ENCODE results near the gene SUPT5H.
"Not testable (repeated sequence)": the region's sequence is repeated elsewhere in the genome, so short reads cannot be mapped to it uniquely, and the experiment has no call there.

The SUPT5H gene

DNA sequence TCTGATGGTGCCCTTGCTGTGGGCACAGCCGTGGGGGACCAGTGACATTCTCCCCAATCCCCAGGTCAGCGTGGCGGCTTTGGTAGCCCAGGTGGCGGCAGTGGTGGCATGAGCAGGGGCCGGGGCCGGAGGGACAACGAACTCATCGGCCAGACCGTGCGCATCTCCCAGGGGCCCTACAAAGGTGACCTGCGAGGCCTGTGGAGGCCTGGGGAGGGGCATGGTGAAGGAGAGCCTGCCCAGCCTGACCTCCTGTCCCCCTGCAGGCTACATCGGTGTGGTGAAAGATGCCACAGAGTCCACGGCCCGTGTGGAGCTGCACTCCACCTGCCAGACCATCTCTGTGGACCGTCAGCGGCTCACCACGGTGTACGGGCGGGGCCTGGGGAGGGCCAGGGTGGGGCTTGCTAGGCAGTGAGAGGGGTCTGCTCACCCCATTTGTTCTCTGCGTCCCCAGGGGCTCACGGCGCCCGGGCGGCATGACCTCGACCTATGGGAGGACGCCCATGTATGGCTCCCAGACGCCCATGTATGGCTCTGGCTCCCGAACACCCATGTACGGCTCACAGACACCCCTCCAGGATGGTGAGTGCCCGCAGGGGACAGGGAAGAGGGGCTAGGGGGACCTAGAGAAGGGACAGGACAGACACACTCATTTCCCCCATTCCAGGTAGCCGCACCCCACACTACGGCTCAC lies 27.5 kb downstream of the SUPT5H start:
- H3K36me3 ChIP-seq (ENCODE audit: control insufficient read depth, insufficient read depth, low read length) = peaks cover 70% of the 10 kb centered on the region
- TF ChIP-seq CTCF (IDR thresholded peaks at IDR 0.05; ENCODE audit: insufficient read depth, low read length, poor library complexity, severe bottlenecking) = no peak
- DNase-seq (ENCODE audit: extremely low read depth, insufficient read length) = no peak

DNA sequence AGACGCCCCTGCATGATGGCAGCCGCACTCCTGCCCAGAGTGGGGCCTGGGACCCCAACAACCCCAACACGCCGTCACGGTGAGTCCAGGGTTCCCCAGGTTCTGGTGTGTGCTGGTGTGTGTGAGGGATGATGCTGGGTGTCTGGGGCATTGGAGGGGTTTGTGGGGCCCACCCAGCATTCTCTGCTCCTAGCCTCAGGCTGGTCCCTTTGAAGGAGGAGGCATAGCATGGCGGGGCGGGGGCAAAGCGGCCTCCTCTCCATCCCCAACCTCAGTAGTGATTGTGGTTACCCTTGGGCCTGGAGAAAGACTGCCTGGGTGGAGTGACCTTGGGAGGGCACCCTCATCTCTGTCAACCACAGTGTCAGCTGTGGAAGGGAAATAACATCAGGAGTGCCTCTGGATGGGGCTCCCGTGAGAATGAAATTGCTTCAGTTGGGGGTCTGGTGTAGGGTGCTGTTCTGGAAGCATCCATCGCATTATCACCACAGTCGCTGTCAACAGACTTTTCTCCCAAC lies 28.1 kb downstream of the SUPT5H start:
- no peaks in the 10 kb centered on the region for H3K27me3 ChIP-seq (replicated peaks; ENCODE audit: control insufficient read depth, insufficient read depth, low read length)
- DNase-seq (ENCODE audit: extremely low read depth, insufficient read length) = no peak
- H3K36me3 ChIP-seq (ENCODE audit: control insufficient read depth, insufficient read depth, low read length) = peaks cover 66% of the 10 kb centered on the region
- no peak for TF ChIP-seq CTCF (IDR thresholded peaks at IDR 0.05; ENCODE audit: insufficient read depth, low read length, poor library complexity, severe bottlenecking)
- no peak overlapping the region for H3K4me3 ChIP-seq (replicated peaks; ENCODE audit: low read depth, low read length)

More for the DNA sequence above, 27.5 kb downstream of the SUPT5H start:
- Histone ChIP-seq H3K27me3 (replicated peaks; ENCODE audit: control insufficient read depth, insufficient read depth, low read length) (no peaks in the 10 kb centered on the region), H3K4me3 (replicated peaks; ENCODE audit: low read depth, low read length) (no peak overlapping the region)

GRCh38 chr19:39474139-39474620 lies 28.8 kb downstream of the SUPT5H start:
- Histone ChIP-seq H3K27me3 (replicated peaks; ENCODE audit: control insufficient read depth, insufficient read depth, low read length) (no peaks in the 10 kb centered on the region), H3K4me3 (replicated peaks; ENCODE audit: low read depth, low read length) (no peak overlapping the region), H3K36me3 (ENCODE audit: control insufficient read depth, insufficient read depth, low read length) (peaks cover 59% of the 10 kb centered on the region)
- TF ChIP-seq CTCF (IDR thresholded peaks at IDR 0.05; ENCODE audit: insufficient read depth, low read length, poor library complexity, severe bottlenecking) = peak; percentile 94
- DNase-seq (ENCODE audit: extremely low read depth, insufficient read length) = peak; percentile 43

DNA sequence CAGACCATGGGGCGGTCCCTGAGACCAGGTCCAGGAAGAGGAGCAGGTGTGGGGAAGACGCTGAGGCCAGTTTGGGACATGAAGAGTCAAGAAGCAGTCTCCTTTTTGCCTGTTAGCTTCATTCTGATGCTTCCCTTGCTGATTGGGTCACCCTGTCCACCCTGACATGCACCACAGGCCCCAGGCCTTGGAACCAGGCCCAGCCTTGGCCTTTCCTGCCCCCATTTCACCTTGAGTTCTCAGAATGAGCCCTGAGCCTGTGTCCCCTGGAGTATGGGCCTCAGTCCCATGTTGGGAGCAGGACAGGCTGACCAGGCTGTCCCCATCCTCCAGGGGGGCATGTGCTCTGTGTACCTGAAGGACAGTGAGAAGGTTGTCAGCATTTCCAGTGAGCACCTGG lies 30.4 kb downstream of the SUPT5H start:
- peaks cover 45% of the 10 kb centered on the region for H3K36me3 ChIP-seq (ENCODE audit: control insufficient read depth, insufficient read depth, low read length)
- H3K27me3 ChIP-seq (replicated peaks; ENCODE audit: control insufficient read depth, insufficient read depth, low read length) = no peaks in the 10 kb centered on the region
- no peak overlapping the region for H3K4me3 ChIP-seq (replicated peaks; ENCODE audit: low read depth, low read length)
- no peak for TF ChIP-seq CTCF (IDR thresholded peaks at IDR 0.05; ENCODE audit: insufficient read depth, low read length, poor library complexity, severe bottlenecking)
- DNase-seq (ENCODE audit: extremely low read depth, insufficient read length) = no peak

GRCh38 chr19:39479319-39479801 lies 34.0 kb downstream of the SUPT5H start:
- DNase-seq (ENCODE audit: extremely low read depth, insufficient read length); H3K27me3 ChIP-seq (replicated peaks; ENCODE audit: control insufficient read depth, insufficient read depth, low read length); H3K4me3 ChIP-seq (replicated peaks; ENCODE audit: low read depth, low read length): not testable (repeated sequence)
- H3K36me3 ChIP-seq (ENCODE audit: control insufficient read depth, insufficient read depth, low read length) = peaks cover 17% of the 10 kb centered on the region

DNA sequence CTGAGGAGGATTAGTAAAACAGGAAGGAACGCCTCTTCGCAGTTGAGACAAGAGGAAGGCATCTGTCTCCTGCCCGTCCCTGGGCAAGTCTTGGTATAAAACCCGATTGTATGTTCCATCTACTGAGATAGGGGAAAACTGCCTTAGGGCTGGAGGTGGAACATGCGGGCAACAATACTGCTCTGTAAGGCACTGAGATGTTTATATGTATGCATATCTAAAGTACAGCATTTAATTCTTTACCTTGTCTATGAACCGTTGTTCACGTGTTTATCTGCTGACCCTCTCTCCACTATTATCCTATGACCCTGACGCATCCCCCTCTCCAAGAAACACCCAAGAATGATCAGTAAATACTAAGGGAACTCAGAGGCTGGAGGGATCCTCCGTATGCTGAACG lies 34.5 kb downstream of the SUPT5H start:
- DNase-seq (ENCODE audit: extremely low read depth, insufficient read length) = no peak
- Histone ChIP-seq H3K4me3 (replicated peaks; ENCODE audit: low read depth, low read length) (peak overlapping the region; percentile 77), H3K36me3 (ENCODE audit: control insufficient read depth, insufficient read depth, low read length) (peaks cover 12% of the 10 kb centered on the region), H3K27me3 (replicated peaks; ENCODE audit: control insufficient read depth, insufficient read depth, low read length) (no peaks in the 10 kb centered on the region)
- TF ChIP-seq CTCF (IDR thresholded peaks at IDR 0.05; ENCODE audit: insufficient read depth, low read length, poor library complexity, severe bottlenecking) = no peak

All from GM06990 (cell line).